HepG2 (cell line): ENCODE data around the gene AKT2. TPM values are rescaled to one million over a fixed set of nuclear protein-coding genes. Genes with fewer than 3 reads are reported as not detected.

ENCODE experiments used
- ATAC-seq: fragments of 200-7000 bp; cut with Tn5 transposase; 3 replicates; pipeline ENCODE4 v1.9.1; 2020; ENCODE audit warnings: mild to moderate bottlenecking, moderate library complexity
- BruUV-seq: library from RNA; stranded (reverse); fragments of 400-500 nt; replicated peaks from 2 replicates; lab custom pipeline; 2021; lab: Mats Ljungman, UMichigan
- CTCF ChIA-PET: fragments of 300-600 bp; formaldehyde crosslinking; extraction: SDS; loops from one replicate; lab custom pipeline; 2021; ENCODE audit warnings: low total read pairs, inconsistent platforms, low intra/inter-chr PET ratio; lab: Yijun Ruan, JAX
- POLR2A ChIA-PET: fragments of 350-600 bp; sonication (Branson Sonifier 250); formaldehyde crosslinking; loops from one replicate; lab custom pipeline; 2020; ENCODE audit warnings: antibody characterized with exemption, inconsistent platforms; lab: Yijun Ruan, JAX
- DNase-seq: peaks from one replicate; pipeline ENCODE4 v3.0.0-alpha.2; 2015; ENCODE audit warnings: low spot score
- FAIRE-seq: peaks from 3 replicates; lab custom pipeline; 2011; peaks lifted over from hg19 to GRCh38; lab: Jason Lieb, UNC
- H2AFZ ChIP-seq: one replicate; pipeline ENCODE4 v1.6.1; 2011; ENCODE audit warnings: low read length, inconsistent platforms
- H3K27ac ChIP-seq: fragments of 300-600 bp; 3 replicates; pipeline ENCODE4 v1.8.0; 2011; ENCODE audit warnings: mixed run types, mild to moderate bottlenecking, mixed read lengths, low read length, inconsistent platforms; ENCODE audit not compliant: insufficient read depth; ENCODE audit errors: extremely low read length
- H3K27me3 ChIP-seq, 2 experiments: fragments of 200-600 bp in 1 of 2; 2 replicates in 1 of 2; 3 replicates in 1 of 2; pipeline versions ENCODE4 v1.6.0 to v1.8.0; 2011; ENCODE audit warnings: low read length in 2 of 2, mild to moderate bottlenecking in 2 of 2, moderate library complexity in 2 of 2, inconsistent platforms in 1 of 2; ENCODE audit not compliant: insufficient read depth in 2 of 2, control insufficient read depth in 1 of 2
- H3K36me3 ChIP-seq, 2 experiments: fragments of 200-600 bp in 1 of 2; replicated peaks in 1 of 2; 2 replicates in 1 of 2; 3 replicates in 1 of 2; pipeline versions ENCODE4 v1.5.1 to v1.8.0; 2011; ENCODE audit warnings: low read length in 2 of 2, inconsistent platforms in 1 of 2; ENCODE audit not compliant: insufficient read depth in 2 of 2, control insufficient read depth in 1 of 2
- H3K4me1 ChIP-seq: 2 replicates; pipeline ENCODE4 v1.5.1; 2012; ENCODE audit warnings: low read length, inconsistent platforms; ENCODE audit not compliant: insufficient read depth
- H3K4me2 ChIP-seq: 2 replicates; pipeline ENCODE4 v1.6.0; 2011; ENCODE audit warnings: low read depth, low read length, inconsistent platforms
- H3K4me3 ChIP-seq, 3 experiments: fragments of 200-600 bp in 1 of 3; sonication (generic), shearing (Covaris generic) in 1 of 3; replicated peaks in 1 of 3; 2 replicates each; pipeline ENCODE4 v1.5.1; 2011 to 2016; ENCODE audit warnings: low read length in 3 of 3, inconsistent platforms in 2 of 3, low read depth in 2 of 3, mild to moderate bottlenecking in 2 of 3, control low read depth in 1 of 3, mixed read lengths in 1 of 3; ENCODE audit not compliant: insufficient read depth in 1 of 3
- H3K79me2 ChIP-seq: one replicate; pipeline ENCODE4 v1.6.1; 2011; ENCODE audit warnings: low read length, inconsistent platforms; ENCODE audit not compliant: insufficient read depth
- H3K9ac ChIP-seq: 2 replicates; pipeline ENCODE4 v1.6.0; 2011; ENCODE audit warnings: mild to moderate bottlenecking, low read depth, low read length, inconsistent platforms; ENCODE audit not compliant: insufficient read depth
- H3K9me3 ChIP-seq: 2 replicates; pipeline ENCODE4 v1.5.1; 2012; ENCODE audit warnings: mild to moderate bottlenecking, low read length
- H4K20me1 ChIP-seq: 2 replicates; pipeline ENCODE4 v1.6.0; 2011; ENCODE audit warnings: inconsistent platforms, mild to moderate bottlenecking, low read length, moderate library complexity; ENCODE audit not compliant: insufficient read depth
- ATF7 ChIP-seq, 2 experiments: fragments of 450-650 bp in 1 of 2; sonication (generic) in 1 of 2; formaldehyde crosslinking in 1 of 2; IDR thresholded peaks; 2 replicates each; pipeline versions ENCODE4 v1.4.0 to v1.6.1; 2016 to 2020; ENCODE audit warnings: antibody characterized with exemption in 1 of 2, mild to moderate bottlenecking in 1 of 2, missing genetic modification reagents in 1 of 2
- DRAP1 ChIP-seq: IDR thresholded peaks from 2 replicates; pipeline ENCODE4 v1.6.1; 2016; ENCODE audit warnings: missing genetic modification reagents, missing compliant biosample characterization
- ELF3 ChIP-seq: IDR thresholded peaks from 2 replicates; pipeline ENCODE4 v1.6.1; 2016; ENCODE audit warnings: missing genetic modification reagents, missing compliant biosample characterization
- KDM5A ChIP-seq: fragments of 200-600 bp; sonication (generic); IDR thresholded peaks from 2 replicates; pipeline ENCODE4 v1.7.0; 2018; ENCODE audit warnings: antibody characterized with exemption, mild to moderate bottlenecking, low read length, borderline replicate concordance
- KLF6 ChIP-seq: IDR thresholded peaks from 2 replicates; pipeline ENCODE4 v1.8.0; 2016; ENCODE audit warnings: missing biosample characterization, missing genetic modification reagents
- NFYC ChIP-seq: IDR thresholded peaks from 2 replicates; pipeline ENCODE4 v1.6.1; 2016; ENCODE audit warnings: missing genetic modification reagents, missing compliant biosample characterization
- ZIK1 ChIP-seq: sonication (generic); formaldehyde crosslinking; IDR thresholded peaks from 2 replicates; pipeline ENCODE4 v1.5.0; 2020; ENCODE audit warnings: mild to moderate bottlenecking, low read depth, missing genetic modification reagents, borderline replicate concordance
- ZNF572 ChIP-seq: sonication (generic); formaldehyde crosslinking; IDR thresholded peaks from 2 replicates; pipeline ENCODE4 v1.5.1; 2020; ENCODE audit warnings: mild to moderate bottlenecking, missing genetic modification reagents
- ZNF776 ChIP-seq: sonication (generic); formaldehyde crosslinking; IDR thresholded peaks from 2 replicates; pipeline ENCODE4 v1.4.0; 2020; ENCODE audit warnings: mild to moderate bottlenecking, missing genetic modification reagents
- whole genome bisulfite sequencing: methylation state at CpG from one replicate; pipeline ENCODE4 v1.1.6; 2017; ENCODE audit warnings: low lambda C conversion rate; 5-methylcytosine and 5-hydroxymethylcytosine counted together
- in situ Hi-C: cut with HindIII; loops from 2 replicates; pipeline ENCODE4 v1.10.0; 2017; ENCODE audit warnings: low pct_unique_long_range_greater_than_20kb; ENCODE audit not compliant: extremely low pct_ligation_motif_present
- intact Hi-C: fragments of 100-400 bp; cut with micrococcal nuclease; formaldehyde crosslinking; loops from one replicate; pipeline ENCODE4 v1.10.0; 2022; ENCODE audit not compliant: unreplicated experiment
- polyA plus RNA-seq, 8 experiments: library from polyadenylated mRNA; depleted of rRNA in 3 of 8; stranded (reverse) in 7 of 8; unstranded in 1 of 8; fragments of >200 nt; fragmentation: Illumina TruSeq in 4 of 8; extraction: Trizol in 4 of 8; gene quantifications; 2 replicates each; pipeline versions ENCODE4 v1.2.1 to v1.2.3, GENCODE V29; 2011 to 2016; ENCODE audit warnings: low read depth in 4 of 8, missing spikeins in 1 of 8, mixed read lengths in 1 of 8; ENCODE audit not compliant: insufficient read depth in 1 of 8
- total RNA-seq, 5 experiments: library from RNA; depleted of rRNA; stranded (reverse); fragments of >200 nt; fragmentation: Illumina TruSeq; extraction: Trizol; gene quantifications; 2 replicates each; pipeline ENCODE4 v1.2.3, GENCODE V29; 2016; ENCODE audit warnings: low read depth in 1 of 5
- TF ChIP-seq, protein P1 (sequence below): sonication (generic); formaldehyde crosslinking; conservative IDR thresholded peaks from 2 replicates; pipeline ENCODE4 v1.4.0; 2020; ENCODE audit warnings: missing genetic modification reagents

The AKT2 gene
- total and polyA plus RNA-seq, 2 of the 13 experiments (the other 11 are each of a cell fraction or from before 2014, with no cell fraction given) = 82.1 to 173 TPM

DNA sequence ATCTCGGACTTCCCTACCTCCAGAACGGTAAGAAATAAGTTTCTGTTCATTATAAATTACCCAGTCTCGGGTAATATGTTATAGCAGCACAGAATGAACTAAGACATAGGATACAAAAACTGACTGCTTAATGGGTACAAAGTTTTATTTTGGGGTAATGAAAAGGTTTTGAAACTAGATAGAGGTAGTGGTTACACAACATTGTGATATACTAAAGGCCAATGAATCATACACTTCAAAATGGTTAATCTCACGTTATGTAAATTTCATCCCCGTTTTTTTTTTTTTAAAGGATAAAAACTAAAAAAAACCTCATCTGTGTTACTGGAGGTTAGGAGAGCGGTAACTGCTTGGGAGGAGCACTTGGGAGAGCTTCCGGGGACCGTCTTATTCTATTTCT, 23.5 kb downstream of the AKT2 start:
- DNase-seq = no peak
- CTCF ChIA-PET = no interaction called here
- Histone ChIP-seq H4K20me1 (peaks cover 3% of the 10 kb centered on the region), H3K36me3 (peaks cover 15 to 35% of the 10 kb centered on the region in 2 experiments; a peak in 4 of 5 replicates), H3K4me1 (no peaks in the 10 kb centered on the region), H3K9ac (no peak overlapping the region), H3K79me2 (peaks cover 42% of the 10 kb centered on the region), H3K4me3 (no peak overlapping the region), H3K9me3 (no peaks in the 10 kb centered on the region), H2AFZ (no peak overlapping the region), H3K4me2 (no peak overlapping the region), H3K27ac (no peak overlapping the region), H3K27me3 (no peaks in the 10 kb centered on the region)
- no TSS peak for BruUV-seq
- FAIRE-seq = no peak
- 96% methylated on average over 8 of the region's 8 CpGs for WGBS
- intact Hi-C loops (no loop called here), in situ Hi-C loops (no loop called here)
- ATAC-seq = no peak
- TF ChIP-seq KLF6 (CRISPR knock-in tag) (no peak), NFYC (no peak), ZNF572 (CRISPR knock-in tag) (no peak), ATF7 (IDR thresholded peaks at IDR 0.05) (no peak), ATF7 (CRISPR knock-in tag; IDR thresholded peaks at IDR 0.05) (no peak), ZIK1 (no peak), KDM5A (no peak), ZNF776 (CRISPR knock-in tag) (no peak), ELF3 (no peak), DRAP1 (CRISPR knock-in tag) (no peak)
- TF ChIP-seq, protein P1, sequence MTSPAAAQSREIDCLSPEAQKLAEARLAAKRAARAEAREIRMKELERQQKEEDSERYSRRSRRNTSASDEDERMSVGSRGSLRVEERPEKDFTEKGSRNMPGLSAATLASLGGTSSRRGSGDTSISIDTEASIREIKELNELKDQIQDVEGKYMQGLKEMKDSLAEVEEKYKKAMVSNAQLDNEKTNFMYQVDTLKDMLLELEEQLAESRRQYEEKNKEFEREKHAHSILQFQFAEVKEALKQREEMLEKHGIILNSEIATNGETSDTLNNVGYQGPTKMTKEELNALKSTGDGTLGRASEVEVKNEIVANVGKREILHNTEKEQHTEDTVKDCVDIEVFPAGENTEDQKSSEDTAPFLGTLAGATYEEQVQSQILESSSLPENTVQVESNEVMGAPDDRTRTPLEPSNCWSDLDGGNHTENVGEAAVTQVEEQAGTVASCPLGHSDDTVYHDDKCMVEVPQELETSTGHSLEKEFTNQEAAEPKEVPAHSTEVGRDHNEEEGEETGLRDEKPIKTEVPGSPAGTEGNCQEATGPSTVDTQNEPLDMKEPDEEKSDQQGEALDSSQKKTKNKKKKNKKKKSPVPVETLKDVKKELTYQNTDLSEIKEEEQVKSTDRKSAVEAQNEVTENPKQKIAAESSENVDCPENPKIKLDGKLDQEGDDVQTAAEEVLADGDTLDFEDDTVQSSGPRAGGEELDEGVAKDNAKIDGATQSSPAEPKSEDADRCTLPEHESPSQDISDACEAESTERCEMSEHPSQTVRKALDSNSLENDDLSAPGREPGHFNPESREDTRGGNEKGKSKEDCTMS (CRISPR knock-in tag) = no peak
- TF ChIP-seq, all 625 proteins: peak for 0
- POLR2A ChIA-PET = no interaction called here
